Neuronal stem cell (in vitro differentiated cells): Measurements from ENCODE around the gene PPL.

Source experiments
- DNase-seq: peaks from one replicate; pipeline ENCODE4 v3.0.0-alpha.2; 2013; ENCODE audit warnings: low spot score
- H2AFZ ChIP-seq: one replicate; pipeline ENCODE4 v1.6.1; 2013; ENCODE audit warnings: mild to moderate bottlenecking, low read length, inconsistent platforms
- H2AK5ac ChIP-seq: 2 replicates; pipeline ENCODE4 v1.6.1; 2013; ENCODE audit warnings: low read depth, mild to moderate bottlenecking, inconsistent platforms, low read length, moderate library complexity, mixed read lengths
- H2BK120ac ChIP-seq: 2 replicates; pipeline ENCODE4 v1.6.1; 2013; ENCODE audit warnings: low read depth, mild to moderate bottlenecking, inconsistent platforms, low read length, moderate library complexity, mixed read lengths
- H2BK12ac ChIP-seq: one replicate; pipeline ENCODE4 v1.6.1; 2013; ENCODE audit warnings: low read length, inconsistent platforms
- H2BK15ac ChIP-seq: 2 replicates; pipeline ENCODE4 v1.6.1; 2013; ENCODE audit warnings: mild to moderate bottlenecking, low read length, inconsistent platforms, mixed read lengths
- H2BK5ac ChIP-seq: one replicate; pipeline ENCODE4 v1.6.1; 2013; ENCODE audit warnings: inconsistent platforms, mild to moderate bottlenecking, low read length, moderate library complexity
- H3K14ac ChIP-seq: one replicate; pipeline ENCODE4 v1.6.1; 2013; ENCODE audit warnings: low read length, inconsistent platforms
- H3K18ac ChIP-seq: 2 replicates; pipeline ENCODE4 v1.6.1; 2013; ENCODE audit warnings: low read length, inconsistent platforms
- H3K23ac ChIP-seq: 2 replicates; pipeline ENCODE4 v1.6.1; 2013; ENCODE audit warnings: low read depth, mild to moderate bottlenecking, mixed read lengths, low read length, inconsistent platforms; ENCODE audit not compliant: poor library complexity
- H3K27ac ChIP-seq: replicated peaks from 3 replicates; pipeline ENCODE4 v1.5.1; 2013; ENCODE audit warnings: low read length, inconsistent platforms
- H3K27me3 ChIP-seq, 3 experiments: 2 replicates each; pipeline ENCODE4 v1.6.1; 2013; ENCODE audit warnings: low read length in 3 of 3, mild to moderate bottlenecking in 2 of 3, inconsistent platforms in 1 of 3, low read depth in 1 of 3, mixed read lengths in 1 of 3, moderate library complexity in 1 of 3; ENCODE audit not compliant: control insufficient read depth in 3 of 3, insufficient read depth in 3 of 3
- H3K36me3 ChIP-seq, 2 donors: replicated peaks in 1 of 2; 2 replicates each; pipeline ENCODE4 v1.6.1; 2013; ENCODE audit warnings: low read length in 2 of 2; ENCODE audit not compliant: control insufficient read depth in 2 of 2, insufficient read depth in 2 of 2
- H3K4ac ChIP-seq: 2 replicates; pipeline ENCODE4 v1.6.1; 2013; ENCODE audit warnings: inconsistent platforms, mild to moderate bottlenecking, low read length, moderate library complexity
- H3K4me1 ChIP-seq, 2 donors: 1 replicate in 1 of 2; 2 replicates in 1 of 2; pipeline ENCODE4 v1.6.1; 2013; ENCODE audit warnings: low read length in 2 of 2, low read depth in 1 of 2; ENCODE audit not compliant: control insufficient read depth in 2 of 2, insufficient read depth in 1 of 2
- H3K4me2 ChIP-seq: one replicate; pipeline ENCODE4 v1.6.1; 2013; ENCODE audit warnings: mild to moderate bottlenecking, low read length, inconsistent platforms; ENCODE audit not compliant: insufficient read depth, poor library complexity, severe bottlenecking
- H3K4me3 ChIP-seq, 2 donors: 2 replicates each; pipeline ENCODE4 v1.5.1; 2013; ENCODE audit warnings: low read length in 2 of 2, mild to moderate bottlenecking in 2 of 2, inconsistent platforms in 1 of 2, moderate library complexity in 1 of 2
- H3K79me1 ChIP-seq: one replicate; pipeline ENCODE4 v1.6.1; 2013; ENCODE audit warnings: low read depth, mild to moderate bottlenecking, inconsistent platforms, low read length, moderate library complexity
- H3K9ac ChIP-seq: one replicate; pipeline ENCODE4 v1.6.1; 2013; ENCODE audit warnings: mild to moderate bottlenecking, low read depth, low read length, inconsistent platforms; ENCODE audit not compliant: poor library complexity
- H3K9me3 ChIP-seq, 2 donors: replicated peaks in 1 of 2; 2 replicates each; pipeline versions ENCODE3 to v1.6.1; 2013; ENCODE audit warnings: low read length in 2 of 2, mild to moderate bottlenecking in 2 of 2, inconsistent platforms in 1 of 2, low read depth in 1 of 2, mixed read lengths in 1 of 2, moderate library complexity in 1 of 2; ENCODE audit not compliant: control insufficient read depth in 2 of 2, insufficient read depth in 1 of 2
- H4K8ac ChIP-seq: one replicate; pipeline ENCODE4 v1.6.1; 2013; ENCODE audit warnings: low read depth, mild to moderate bottlenecking, inconsistent platforms, low read length, moderate library complexity
- H4K91ac ChIP-seq: one replicate; pipeline ENCODE4 v1.6.1; 2013; ENCODE audit warnings: low read length, low read depth, mild to moderate bottlenecking, inconsistent platforms; ENCODE audit not compliant: poor library complexity
- WGBS, 2 donors: extraction: QIAGEN DNeasy Blood & Tissue Kit; methylation state at CpG; one replicate each; pipeline ENCODE4 v1.1.7; 2013; ENCODE audit warnings: missing lambda C conversion rate in 2 of 2, mixed read lengths in 1 of 2; ENCODE audit not compliant: insufficient read length in 2 of 2, insufficient replicate concordance in 1 of 2; ENCODE audit errors: extremely low coverage in 2 of 2; 5-methylcytosine and 5-hydroxymethylcytosine counted together

The PPL gene

DNA sequence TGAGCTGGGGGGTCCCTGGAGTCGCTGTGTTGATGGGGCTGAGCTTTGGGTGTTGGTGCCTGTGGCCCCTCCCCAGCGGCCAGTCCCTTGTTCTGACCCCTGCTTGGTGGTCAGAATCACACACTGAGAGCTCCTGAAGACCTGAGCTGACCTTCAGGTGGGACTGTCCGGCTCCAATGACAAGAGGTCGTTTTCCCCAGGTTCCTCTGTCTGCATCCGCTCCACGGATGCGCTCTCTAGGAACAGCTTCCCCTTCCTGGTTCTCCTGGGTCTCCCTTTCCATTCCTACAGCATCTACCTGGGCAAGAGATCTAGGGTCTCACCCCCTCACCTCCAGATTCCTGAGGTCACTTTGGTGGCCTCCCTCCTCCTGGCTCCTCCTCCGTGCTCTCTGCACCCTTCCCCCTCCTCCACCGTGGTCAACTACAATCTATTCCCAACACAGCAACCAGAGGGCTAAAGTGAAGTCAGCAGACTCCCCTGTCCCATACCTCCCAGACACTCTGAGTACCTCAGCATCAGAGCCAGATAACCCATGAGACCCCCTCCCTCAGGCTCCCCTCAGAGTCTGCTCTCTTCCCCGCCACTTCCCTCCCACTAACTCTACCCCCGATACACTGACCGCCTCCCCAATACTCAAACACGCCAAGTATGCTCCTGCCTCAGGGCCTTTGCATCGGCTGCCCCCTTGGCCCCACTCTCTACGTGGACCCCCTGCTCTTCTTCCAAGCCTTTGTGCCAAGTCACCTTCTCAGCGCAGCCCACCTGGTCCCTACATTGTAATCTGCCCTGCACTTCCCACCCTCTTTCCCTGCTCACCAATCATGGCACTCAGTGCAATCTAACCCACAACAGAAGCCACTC lies 12.2 kb upstream of the PPL start:
- no peak overlapping the region for H3K4me2 ChIP-seq
- peak overlapping the region; percentile 97 for H2BK12ac ChIP-seq
- no peaks in the 10 kb centered on the region for H3K36me3 ChIP-seq
- H2BK120ac ChIP-seq, result no peak overlapping the region
- no CpG with 5 or more reads among the region's 16 CpGs for WGBS, 2 donors
- H2AK5ac ChIP-seq, result peak overlapping the region; percentile 67
- peaks cover 9 to 25% of the 10 kb centered on the region in 2 donors for H3K4me1 ChIP-seq
- H2BK15ac ChIP-seq, result peak overlapping the region; percentile 72
- DNase-seq, result no peak
- H3K27me3 ChIP-seq, result no peaks in the 10 kb centered on the region
- H3K79me1 ChIP-seq, result no peaks in the 10 kb centered on the region
- H3K23ac ChIP-seq, result no peak overlapping the region
- no peak overlapping the region for H3K14ac ChIP-seq
- no peak overlapping the region for H4K8ac ChIP-seq
- H3K27ac ChIP-seq, result no peak overlapping the region
- no peak overlapping the region for H3K9ac ChIP-seq
- no peaks in the 10 kb centered on the region for H3K9me3 ChIP-seq
- peak overlapping the region; percentile 82 for H3K18ac ChIP-seq
- H3K4ac ChIP-seq, result no peak overlapping the region
- H3K4me3 ChIP-seq, result no peak overlapping the region
- no peak overlapping the region for H2BK5ac ChIP-seq
- H4K91ac ChIP-seq, result no peak overlapping the region
- no peak overlapping the region for H2AFZ ChIP-seq

GRCh38 chr16:4947722-4948503 lies 11.0 kb upstream of the PPL start:
- H3K4me2 ChIP-seq, result peak overlapping the region; percentile 42
- no peak overlapping the region for H3K14ac ChIP-seq
- no peaks in the 10 kb centered on the region for H3K27me3 ChIP-seq
- H3K9ac ChIP-seq, result peak overlapping the region; percentile 6
- no peaks in the 10 kb centered on the region for H3K9me3 ChIP-seq
- no peak overlapping the region for H2AK5ac ChIP-seq
- no peak overlapping the region for H2BK120ac ChIP-seq
- H3K18ac ChIP-seq, result peak overlapping the region; percentile 84
- no peak overlapping the region for H4K8ac ChIP-seq
- no peak overlapping the region for H4K91ac ChIP-seq
- no peaks in the 10 kb centered on the region for H3K36me3 ChIP-seq
- no peak overlapping the region for H3K23ac ChIP-seq
- WGBS, 2 donors, result no CpG with 5 or more reads among the region's 16 CpGs
- H3K79me1 ChIP-seq, result no peaks in the 10 kb centered on the region
- DNase-seq, result peak; percentile 71
- no peak overlapping the region for H3K4me3 ChIP-seq
- H3K4me1 ChIP-seq, result peaks cover 17 to 35% of the 10 kb centered on the region in 2 donors
- no peak overlapping the region for H2BK12ac ChIP-seq
- H3K4ac ChIP-seq, result no peak overlapping the region
- H3K27ac ChIP-seq, result peak overlapping the region; percentile 93
- H2BK5ac ChIP-seq, result no peak overlapping the region
- peak overlapping the region; percentile 85 for H2AFZ ChIP-seq
- H2BK15ac ChIP-seq, result no peak overlapping the region

DNA sequence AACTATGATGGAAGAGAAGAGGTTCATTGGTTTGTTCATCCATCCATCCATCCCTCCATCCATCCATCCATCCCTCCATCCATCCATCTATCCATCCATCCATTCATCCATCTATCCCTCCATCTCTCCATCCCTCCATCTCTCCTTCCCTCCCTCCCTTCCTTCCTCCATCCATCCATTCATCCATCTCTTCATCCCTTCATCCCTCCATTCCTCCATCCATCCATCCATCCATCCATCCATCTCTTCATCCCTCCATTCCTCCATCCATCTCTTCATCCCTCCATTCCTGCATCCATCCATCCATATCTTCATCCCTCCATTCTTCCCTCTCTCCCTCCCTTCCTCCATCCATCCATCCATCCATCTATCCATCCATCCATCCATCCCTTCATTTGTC lies 10.0 kb upstream of the PPL start:
- Histone ChIP-seq H2BK5ac (no peak overlapping the region), H3K4me2 (no peak overlapping the region), H3K27ac (no peak overlapping the region)

More for the DNA sequence above, 10.0 kb upstream of the PPL start:
- no peak for DNase-seq
- Histone ChIP-seq H3K36me3 (no peaks in the 10 kb centered on the region), H2BK120ac (no peak overlapping the region), H3K9me3 (no peaks in the 10 kb centered on the region), H3K27me3 (no peaks in the 10 kb centered on the region), H3K79me1 (no peaks in the 10 kb centered on the region), H3K4me1 (peaks cover 19 to 39% of the 10 kb centered on the region in 2 donors), H3K9ac (no peak overlapping the region), H2AFZ (no peak overlapping the region), H3K4me3 (no peak overlapping the region), H3K4ac (no peak overlapping the region), H4K91ac (no peak overlapping the region), H3K23ac (no peak overlapping the region), H4K8ac (no peak overlapping the region), H2AK5ac (no peak overlapping the region), H3K18ac (no peak overlapping the region), H2BK15ac (no peak overlapping the region), H2BK12ac (no peak overlapping the region), H3K14ac (no peak overlapping the region)
